ENCODE results near the gene CRYGD.
"Not testable (repeated sequence)": the region's sequence is repeated elsewhere in the genome, so short reads cannot be mapped to it uniquely, and the experiment has no call there.

CRYGD gene

GRCh38 chr2:208124013-208124715, at the start of gene CRYGD:
CRYGD (minus strand) TSS chr2:208124524; CDS start chr2:208124473, 51 bp downstream.
- not testable (repeated sequence) for H3K4me3 ChIP-seq (ENCODE audit: low read depth, low read length); DNase-seq (ENCODE audit: low read depth)

- no peak overlapping the region for H3K4me3 ChIP-seq (ENCODE audit: low read depth, low read length)
- no peak for DNase-seq (ENCODE audit: low read depth)
- TF ChIP-seq CTCF (IDR thresholded peaks at IDR 0.05; ENCODE audit: insufficient read depth, low read depth, low read length, missing control alignments) = no peak
These were observed 47.8 kb upstream of the CRYGD start for GRCh38 chr2:208172125-208172524.

GRCh38 chr2:208164951-208165755, 40.8 kb upstream of the CRYGD start:
- no peak for TF ChIP-seq CTCF (IDR thresholded peaks at IDR 0.05; ENCODE audit: insufficient read depth, low read depth, low read length, missing control alignments)
- H3K4me3 ChIP-seq (ENCODE audit: low read depth, low read length) = no peak overlapping the region

GRCh38 chr2:208163489-208163888, 39.2 kb upstream of the CRYGD start, which contains the start of gene CRYGA:
CRYGA (minus strand) TSS chr2:208163589; CDS start chr2:208163556, 33 bp downstream.
- TF ChIP-seq CTCF (IDR thresholded peaks at IDR 0.05; ENCODE audit: insufficient read depth, low read depth, low read length, missing control alignments) = no peak
- no peak for DNase-seq (ENCODE audit: low read depth)
- H3K4me3 ChIP-seq (ENCODE audit: low read depth, low read length) = no peak within 1 kb of the TSS

More at GRCh38 chr2:208164951-208165755, 40.8 kb upstream of the CRYGD start:
- no peak for DNase-seq (ENCODE audit: low read depth)

- no peak overlapping the region for H3K4me3 ChIP-seq (ENCODE audit: low read depth, low read length)
- no peak for TF ChIP-seq CTCF (IDR thresholded peaks at IDR 0.05; ENCODE audit: insufficient read depth, low read depth, low read length, missing control alignments)
- DNase-seq (ENCODE audit: low read depth) = no peak
These were observed 32.1 kb upstream of the CRYGD start for GRCh38 chr2:208156439-208156838.

- TF ChIP-seq CTCF (IDR thresholded peaks at IDR 0.05; ENCODE audit: insufficient read depth, low read depth, low read length, missing control alignments) = no peak
- no peak overlapping the region for H3K4me3 ChIP-seq (ENCODE audit: low read depth, low read length)
- DNase-seq (ENCODE audit: low read depth) = no peak
These were observed 28.8 kb upstream of the CRYGD start for GRCh38 chr2:208153156-208153555.

GRCh38 chr2:208150956-208151355, 26.6 kb upstream of the CRYGD start:
- H3K4me3 ChIP-seq (ENCODE audit: low read depth, low read length) = no peak overlapping the region
- no peak for DNase-seq (ENCODE audit: low read depth)
- TF ChIP-seq CTCF (IDR thresholded peaks at IDR 0.05; ENCODE audit: insufficient read depth, low read depth, low read length, missing control alignments) = no peak
